Neural crest cell (in vitro differentiated cells): Measurements from ENCODE around the gene PPP1R14C. TPM values are rescaled to one million over a fixed set of nuclear protein-coding genes. Genes with fewer than 3 reads are reported as not detected.

Experiments used
- DNase-seq: peaks from one replicate; pipeline ENCODE4 v3.0.0; 2021; ENCODE audit warnings: low read depth, mixed read lengths, low spot score
- H3K27ac Mint-ChIP-seq: one replicate; pipeline ENCODE4 v1.8.0; 2021; ENCODE audit warnings: mild to moderate bottlenecking, mixed read lengths; ENCODE audit not compliant: unreplicated experiment
- H3K27me3 Mint-ChIP-seq: 2 replicates; pipeline ENCODE4 v1.8.0; 2021; ENCODE audit warnings: low read depth, mild to moderate bottlenecking, mixed read lengths
- H3K36me3 Mint-ChIP-seq: 2 replicates; pipeline ENCODE4 v1.8.0; 2021; ENCODE audit warnings: low read depth, mild to moderate bottlenecking, mixed read lengths
- H3K4me1 Mint-ChIP-seq: 2 replicates; pipeline ENCODE4 v1.8.0; 2021; ENCODE audit warnings: mixed read lengths
- H3K4me3 Mint-ChIP-seq: one replicate; pipeline ENCODE4 v1.8.0; 2021; ENCODE audit warnings: mild to moderate bottlenecking, mixed read lengths
- H3K9me3 Mint-ChIP-seq: 2 replicates; pipeline ENCODE4 v1.8.0; 2021; ENCODE audit warnings: mixed read lengths
- CTCF ChIP-seq: fragments of 200-600 bp; sonication (generic); conservative IDR thresholded peaks from 2 replicates; pipeline ENCODE4 v1.5.0; 2021; ENCODE audit warnings: antibody characterized with exemption, mild to moderate bottlenecking
- total RNA-seq: library from RNA; stranded (reverse); gene quantifications from 2 replicates; pipeline ENCODE4 v1.2.1, GENCODE V29; 2021

PPP1R14C gene
- total RNA-seq, 1 donor from 2014 or later = 7.3 TPM

- TF ChIP-seq CTCF = no peak
- Mint-ChIP-seq H3K4me3 (no peak overlapping the region), H3K27me3 (no peaks in the 10 kb centered on the region), H3K36me3 (peaks cover 5% of the 10 kb centered on the region), H3K27ac (no peak overlapping the region), H3K9me3 (peaks cover 5% of the 10 kb centered on the region), H3K4me1 (peaks cover 31% of the 10 kb centered on the region)
- DNase-seq = no peak
Observed at GRCh38 chr6:150118203-150118602, 24.6 kb upstream of the PPP1R14C start.

GRCh38 chr6:150118627-150119026 is 24.2 kb upstream of the PPP1R14C start:
- Mint-ChIP-seq H3K4me3 (no peak overlapping the region), H3K27ac (no peak overlapping the region), H3K4me1 (peaks cover 31% of the 10 kb centered on the region), H3K9me3 (peaks cover 5% of the 10 kb centered on the region), H3K27me3 (no peaks in the 10 kb centered on the region), H3K36me3 (peaks cover 5% of the 10 kb centered on the region)
- DNase-seq = no peak
- TF ChIP-seq CTCF = no peak

- Mint-ChIP-seq H3K9me3 (peaks cover 5% of the 10 kb centered on the region), H3K27ac (peak overlapping the region; percentile 94), H3K27me3 (no peaks in the 10 kb centered on the region), H3K36me3 (peaks cover 5% of the 10 kb centered on the region), H3K4me3 (no peak overlapping the region), H3K4me1 (peaks cover 31% of the 10 kb centered on the region)
- no peak for DNase-seq
- TF ChIP-seq CTCF = no peak
Observed at GRCh38 chr6:150119173-150119572, 23.7 kb upstream of the PPP1R14C start.

- TF ChIP-seq CTCF = no peak
- DNase-seq = no peak
- H3K4me1 Mint-ChIP-seq = peaks cover 19% of the 10 kb centered on the region
- no peaks in the 10 kb centered on the region for H3K27me3 Mint-ChIP-seq
- no peaks in the 10 kb centered on the region for H3K36me3 Mint-ChIP-seq
- H3K27ac Mint-ChIP-seq = no peak overlapping the region
- no peaks in the 10 kb centered on the region for H3K9me3 Mint-ChIP-seq
- no peak overlapping the region for H3K4me3 Mint-ChIP-seq
Observed at GRCh38 chr6:150123645-150124044, 19.2 kb upstream of the PPP1R14C start.

GRCh38 chr6:150124235-150124634 is 18.6 kb upstream of the PPP1R14C start:
- Mint-ChIP-seq H3K4me1 (peaks cover 13% of the 10 kb centered on the region), H3K9me3 (no peaks in the 10 kb centered on the region), H3K36me3 (no peaks in the 10 kb centered on the region), H3K27ac (peak overlapping the region; percentile 21), H3K4me3 (no peak overlapping the region), H3K27me3 (no peaks in the 10 kb centered on the region)
- no peak for DNase-seq
- no peak for TF ChIP-seq CTCF
